Measurements from ENCODE around the gene RPA1.
"Not testable (repeated sequence)": the region's sequence is repeated elsewhere in the genome, so short reads cannot be mapped to it uniquely, and the experiment has no call there.

Gene RPA1

GRCh38 chr17:1843947-1844346 lies 14.1 kb downstream of the RPA1 start:
- no peak overlapping the region for H3K27ac ChIP-seq (ENCODE audit: low read depth, low read length)
- H2AK5ac ChIP-seq (ENCODE audit: low read length) = no peak overlapping the region
- no peak overlapping the region for H2BK15ac ChIP-seq (replicated peaks; ENCODE audit: low read depth)
- no peak overlapping the region for H4K5ac ChIP-seq (ENCODE audit: low read length)
- H3K4ac ChIP-seq (ENCODE audit: low read depth, low read length) = no peak overlapping the region
- peaks cover 4% of the 10 kb centered on the region for H3K79me1 ChIP-seq (ENCODE audit: low read length)
- peaks cover 5% of the 10 kb centered on the region for H3K79me2 ChIP-seq (ENCODE audit: control insufficient read depth, insufficient read depth, low read length)
- H3K4me1 ChIP-seq (ENCODE audit: control insufficient read depth, low read depth, low read length) = no peaks in the 10 kb centered on the region
- H2BK120ac ChIP-seq (ENCODE audit: low read depth, low read length) = no peak overlapping the region
- no peak overlapping the region for H3K4me2 ChIP-seq (ENCODE audit: low read length)
- DNase-seq = no peak
- H3K56ac ChIP-seq (ENCODE audit: low read length) = no peak overlapping the region
- H3K4me3 ChIP-seq (ENCODE audit: low read length) = no peak overlapping the region
- peaks cover 5% of the 10 kb centered on the region for H3K36me3 ChIP-seq (ENCODE audit: control insufficient read depth, insufficient read depth, low read length)
- no CpG with 5 or more reads among the region's 9 CpGs for WGBS (ENCODE audit: extremely low coverage, insufficient coverage, low lambda C conversion rate)
- no peak overlapping the region for H3K18ac ChIP-seq (ENCODE audit: low read length)
- H3K27me3 ChIP-seq (ENCODE audit: insufficient read depth, low read length, poor library complexity) = no peaks in the 10 kb centered on the region
- H2BK5ac ChIP-seq (ENCODE audit: low read length) = no peak overlapping the region
- H4K8ac ChIP-seq (ENCODE audit: low read depth, low read length) = no peak overlapping the region
- no peak overlapping the region for H3K23ac ChIP-seq (ENCODE audit: low read length)
- H3K9ac ChIP-seq (ENCODE audit: low read length) = no peak overlapping the region

- no peaks in the 10 kb centered on the region for H3K79me2 ChIP-seq (ENCODE audit: control insufficient read depth, insufficient read depth, low read length)
- no peak overlapping the region for H3K18ac ChIP-seq (ENCODE audit: low read length)
- H4K8ac ChIP-seq (ENCODE audit: low read depth, low read length) = no peak overlapping the region
- H3K4me2 ChIP-seq (ENCODE audit: low read length) = no peak overlapping the region
- H3K79me1 ChIP-seq (ENCODE audit: low read length) = peaks cover 4% of the 10 kb centered on the region
- H2BK5ac ChIP-seq (ENCODE audit: low read length) = no peak overlapping the region
- H3K4ac ChIP-seq (ENCODE audit: low read depth, low read length) = no peak overlapping the region
- no peak overlapping the region for H3K27ac ChIP-seq (ENCODE audit: low read depth, low read length)
- no peak overlapping the region for H4K5ac ChIP-seq (ENCODE audit: low read length)
- no peak overlapping the region for H3K9ac ChIP-seq (ENCODE audit: low read length)
- H2BK120ac ChIP-seq (ENCODE audit: low read depth, low read length) = no peak overlapping the region
- H3K56ac ChIP-seq (ENCODE audit: low read length) = no peak overlapping the region
- no peak overlapping the region for H3K23ac ChIP-seq (ENCODE audit: low read length)
- H2BK15ac ChIP-seq (replicated peaks; ENCODE audit: low read depth) = no peak overlapping the region
- DNase-seq = no peak
- no peak overlapping the region for H2AK5ac ChIP-seq (ENCODE audit: low read length)
- H3K4me1 ChIP-seq (ENCODE audit: control insufficient read depth, low read depth, low read length) = no peaks in the 10 kb centered on the region
- H3K4me3 ChIP-seq (ENCODE audit: low read length) = no peak overlapping the region
- peaks cover 5% of the 10 kb centered on the region for H3K36me3 ChIP-seq (ENCODE audit: control insufficient read depth, insufficient read depth, low read length)
- no peaks in the 10 kb centered on the region for H3K27me3 ChIP-seq (ENCODE audit: insufficient read depth, low read length, poor library complexity)
- no CpG with 5 or more reads among the region's 3 CpGs for WGBS (ENCODE audit: extremely low coverage, insufficient coverage, low lambda C conversion rate)
These were observed 17.4 kb downstream of the RPA1 start for GRCh38 chr17:1847191-1847590.

DNA sequence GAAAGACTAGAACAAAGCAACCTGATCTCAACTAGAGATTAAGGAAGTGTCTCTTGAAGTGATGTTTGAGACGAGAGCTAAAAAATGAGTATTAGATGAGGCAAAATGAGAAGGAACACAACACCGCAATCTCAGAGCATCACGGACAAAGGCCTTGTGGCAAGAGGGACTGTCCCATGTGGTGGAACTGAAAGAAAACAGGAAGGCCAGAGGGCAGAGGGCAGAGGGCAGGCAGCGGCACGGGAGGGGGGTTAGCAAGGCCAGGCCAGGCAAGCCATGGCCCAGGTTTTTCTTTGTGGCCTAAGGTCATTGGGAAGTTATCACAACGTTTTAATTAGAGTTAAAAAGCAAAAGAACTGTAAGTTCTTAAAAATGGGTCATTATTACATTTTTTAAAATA lies 22.5 kb downstream of the RPA1 start:
- H3K36me3 ChIP-seq (ENCODE audit: control insufficient read depth, insufficient read depth, low read length) = no peaks in the 10 kb centered on the region
- H3K23ac ChIP-seq (ENCODE audit: low read length) = no peak overlapping the region
- no peak overlapping the region for H2AK5ac ChIP-seq (ENCODE audit: low read length)
- no peak overlapping the region for H4K5ac ChIP-seq (ENCODE audit: low read length)
- no peak overlapping the region for H3K4me2 ChIP-seq (ENCODE audit: low read length)
- H3K79me2 ChIP-seq (ENCODE audit: control insufficient read depth, insufficient read depth, low read length) = no peaks in the 10 kb centered on the region
- no peaks in the 10 kb centered on the region for H3K27me3 ChIP-seq (ENCODE audit: insufficient read depth, low read length, poor library complexity)
- no peak overlapping the region for H3K18ac ChIP-seq (ENCODE audit: low read length)
- no peak overlapping the region for H3K27ac ChIP-seq (ENCODE audit: low read depth, low read length)
- no peak overlapping the region for H2BK120ac ChIP-seq (ENCODE audit: low read depth, low read length)
- no CpG with 5 or more reads among the region's 6 CpGs for WGBS (ENCODE audit: extremely low coverage, insufficient coverage, low lambda C conversion rate)
- H2BK15ac ChIP-seq (replicated peaks; ENCODE audit: low read depth) = no peak overlapping the region
- peak overlapping the region; percentile 7 for H3K9ac ChIP-seq (ENCODE audit: low read length)
- no peaks in the 10 kb centered on the region for H3K4me1 ChIP-seq (ENCODE audit: control insufficient read depth, low read depth, low read length)
- H3K79me1 ChIP-seq (ENCODE audit: low read length) = no peaks in the 10 kb centered on the region
- H2BK5ac ChIP-seq (ENCODE audit: low read length) = peak overlapping the region; percentile 64
- H3K4me3 ChIP-seq (ENCODE audit: low read length) = no peak overlapping the region
- DNase-seq = peak; percentile 14
- no peak overlapping the region for H3K4ac ChIP-seq (ENCODE audit: low read depth, low read length)
- H3K56ac ChIP-seq (ENCODE audit: low read length) = peak overlapping the region; percentile 73
- no peak overlapping the region for H4K8ac ChIP-seq (ENCODE audit: low read depth, low read length)

DNA sequence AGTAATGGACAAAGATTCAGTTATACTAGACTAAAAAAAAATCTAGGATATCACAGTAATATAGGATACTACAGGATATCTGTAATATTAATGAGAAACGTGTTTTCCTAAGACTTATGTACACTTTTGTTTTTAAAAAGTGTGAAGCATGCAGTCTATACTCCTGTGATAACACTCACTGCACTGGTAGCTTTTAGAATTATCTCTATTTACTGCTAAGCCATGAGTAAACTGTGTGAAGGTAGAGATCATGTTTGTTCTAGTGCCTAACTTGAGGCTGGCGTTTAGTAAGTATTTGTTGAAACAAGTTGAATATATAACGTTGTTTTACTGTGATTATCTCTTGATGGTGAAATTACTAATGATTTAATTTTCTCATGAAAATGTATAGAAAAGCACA lies 23.9 kb downstream of the RPA1 start:
- no peaks in the 10 kb centered on the region for H3K36me3 ChIP-seq (ENCODE audit: control insufficient read depth, insufficient read depth, low read length)
- DNase-seq = no peak

DNA sequence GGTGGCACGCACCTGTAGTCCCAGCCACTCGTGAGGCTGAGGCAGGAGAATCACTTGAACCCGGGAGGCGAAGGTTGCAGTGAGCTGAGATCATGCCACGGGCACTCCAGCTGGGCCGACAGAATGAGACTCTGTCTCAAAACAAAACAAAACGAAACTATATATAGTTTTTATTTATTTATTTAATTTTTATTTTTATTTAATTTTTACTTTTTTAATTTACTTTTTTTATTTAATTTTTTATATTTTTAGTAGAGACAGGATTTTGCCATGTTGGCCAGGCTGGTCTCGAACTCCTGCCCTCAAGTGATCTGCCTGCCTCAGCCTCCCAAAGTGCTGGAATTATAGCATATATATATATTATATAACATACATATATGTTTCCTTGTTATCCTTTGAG lies 26.7 kb downstream of the RPA1 start:
- H3K36me3 ChIP-seq (ENCODE audit: control insufficient read depth, insufficient read depth, low read length); H2BK5ac ChIP-seq (ENCODE audit: low read length); H3K79me2 ChIP-seq (ENCODE audit: control insufficient read depth, insufficient read depth, low read length): not testable (repeated sequence)

More for the DNA sequence above, 23.9 kb downstream of the RPA1 start:
- no peak overlapping the region for H3K4ac ChIP-seq (ENCODE audit: low read depth, low read length)
- no peaks in the 10 kb centered on the region for H3K4me1 ChIP-seq (ENCODE audit: control insufficient read depth, low read depth, low read length)
- no peak overlapping the region for H2AK5ac ChIP-seq (ENCODE audit: low read length)
- no peak overlapping the region for H4K5ac ChIP-seq (ENCODE audit: low read length)
- H2BK15ac ChIP-seq (replicated peaks; ENCODE audit: low read depth) = no peak overlapping the region
- H3K9ac ChIP-seq (ENCODE audit: low read length) = no peak overlapping the region
- no peaks in the 10 kb centered on the region for H3K79me1 ChIP-seq (ENCODE audit: low read length)
- H3K4me2 ChIP-seq (ENCODE audit: low read length) = no peak overlapping the region
- no peak overlapping the region for H3K56ac ChIP-seq (ENCODE audit: low read length)
- H3K18ac ChIP-seq (ENCODE audit: low read length) = no peak overlapping the region
- no peak overlapping the region for H2BK120ac ChIP-seq (ENCODE audit: low read depth, low read length)
- no peak overlapping the region for H3K4me3 ChIP-seq (ENCODE audit: low read length)
- no peak overlapping the region for H3K27ac ChIP-seq (ENCODE audit: low read depth, low read length)
- no peaks in the 10 kb centered on the region for H3K79me2 ChIP-seq (ENCODE audit: control insufficient read depth, insufficient read depth, low read length)
- no peaks in the 10 kb centered on the region for H3K27me3 ChIP-seq (ENCODE audit: insufficient read depth, low read length, poor library complexity)
- no peak overlapping the region for H2BK5ac ChIP-seq (ENCODE audit: low read length)
- no peak overlapping the region for H4K8ac ChIP-seq (ENCODE audit: low read depth, low read length)
- H3K23ac ChIP-seq (ENCODE audit: low read length) = no peak overlapping the region
- WGBS (ENCODE audit: extremely low coverage, insufficient coverage, low lambda C conversion rate) = no CpG with 5 or more reads among the region's 3 CpGs

GRCh38 chr17:1860978-1861377 lies 31.2 kb downstream of the RPA1 start:
- Histone ChIP-seq H3K27ac (ENCODE audit: low read depth, low read length) (no peak overlapping the region), H3K23ac (ENCODE audit: low read length) (no peak overlapping the region), H3K9ac (ENCODE audit: low read length) (no peak overlapping the region), H2BK15ac (replicated peaks; ENCODE audit: low read depth) (no peak overlapping the region), H2BK120ac (ENCODE audit: low read depth, low read length) (no peak overlapping the region), H3K4me2 (ENCODE audit: low read length) (no peak overlapping the region), H4K8ac (ENCODE audit: low read depth, low read length) (no peak overlapping the region), H3K36me3 (ENCODE audit: control insufficient read depth, insufficient read depth, low read length) (peaks cover 2% of the 10 kb centered on the region), H3K79me1 (ENCODE audit: low read length) (no peaks in the 10 kb centered on the region), H4K5ac (ENCODE audit: low read length) (no peak overlapping the region), H3K18ac (ENCODE audit: low read length) (no peak overlapping the region), H2BK5ac (ENCODE audit: low read length) (no peak overlapping the region), H3K56ac (ENCODE audit: low read length) (no peak overlapping the region), H3K4me1 (ENCODE audit: control insufficient read depth, low read depth, low read length) (no peaks in the 10 kb centered on the region), H2AK5ac (ENCODE audit: low read length) (no peak overlapping the region), H3K4ac (ENCODE audit: low read depth, low read length) (no peak overlapping the region), H3K4me3 (ENCODE audit: low read length) (no peak overlapping the region), H3K79me2 (ENCODE audit: control insufficient read depth, insufficient read depth, low read length) (no peaks in the 10 kb centered on the region), H3K27me3 (ENCODE audit: insufficient read depth, low read length, poor library complexity) (no peaks in the 10 kb centered on the region)
- DNase-seq = no peak
- WGBS (ENCODE audit: extremely low coverage, insufficient coverage, low lambda C conversion rate) = no CpG with 5 or more reads among the region's 11 CpGs

More for the DNA sequence above, 26.7 kb downstream of the RPA1 start:
- H4K8ac ChIP-seq (ENCODE audit: low read depth, low read length); H3K56ac ChIP-seq (ENCODE audit: low read length); H3K4ac ChIP-seq (ENCODE audit: low read depth, low read length); H3K79me1 ChIP-seq (ENCODE audit: low read length); H2BK15ac ChIP-seq (replicated peaks; ENCODE audit: low read depth); DNase-seq; H3K9ac ChIP-seq (ENCODE audit: low read length); H4K5ac ChIP-seq (ENCODE audit: low read length); H3K4me1 ChIP-seq (ENCODE audit: control insufficient read depth, low read depth, low read length); H2AK5ac ChIP-seq (ENCODE audit: low read length); H2BK120ac ChIP-seq (ENCODE audit: low read depth, low read length); H3K4me3 ChIP-seq (ENCODE audit: low read length); H3K27me3 ChIP-seq (ENCODE audit: insufficient read depth, low read length, poor library complexity); H3K27ac ChIP-seq (ENCODE audit: low read depth, low read length); H3K23ac ChIP-seq (ENCODE audit: low read length); H3K18ac ChIP-seq (ENCODE audit: low read length); H3K4me2 ChIP-seq (ENCODE audit: low read length): not testable (repeated sequence)
- WGBS (ENCODE audit: extremely low coverage, insufficient coverage, low lambda C conversion rate) = no CpG with 5 or more reads among the region's 8 CpGs
